ENCODE measurements around the gene PANK4.

The PANK4 gene

GRCh38 chr1:2513939-2514652, 12.3 kb downstream of the PANK4 start:
- Mint-ChIP-seq H3K4me1 (ENCODE audit: low read depth) (no peaks in the 10 kb centered on the region), H3K4me3 (no peak overlapping the region), H3K9me3 (no peaks in the 10 kb centered on the region), H3K36me3 (ENCODE audit: low read depth) (peaks cover 24% of the 10 kb centered on the region), H3K27ac (no peak overlapping the region), H3K27me3 (ENCODE audit: low read depth) (no peaks in the 10 kb centered on the region)
- DNase-seq (ENCODE audit: low spot score), result no peak

GRCh38 chr1:2512862-2513421, 13.5 kb downstream of the PANK4 start:
- H3K4me1 Mint-ChIP-seq (ENCODE audit: low read depth), result no peaks in the 10 kb centered on the region
- H3K27ac Mint-ChIP-seq, result no peak overlapping the region
- H3K27me3 Mint-ChIP-seq (ENCODE audit: low read depth), result no peaks in the 10 kb centered on the region
- peaks cover 20% of the 10 kb centered on the region for H3K36me3 Mint-ChIP-seq (ENCODE audit: low read depth)
- no peaks in the 10 kb centered on the region for H3K9me3 Mint-ChIP-seq
- DNase-seq (ENCODE audit: low spot score), result no peak
- H3K4me3 Mint-ChIP-seq, result no peak overlapping the region

GRCh38 chr1:2510366-2511155, 15.8 kb downstream of the PANK4 start:
- no peaks in the 10 kb centered on the region for H3K27me3 Mint-ChIP-seq (ENCODE audit: low read depth)
- DNase-seq (ENCODE audit: low spot score), result no peak
- no peaks in the 10 kb centered on the region for H3K4me1 Mint-ChIP-seq (ENCODE audit: low read depth)

GRCh38 chr1:2509589-2509988, 16.8 kb downstream of the PANK4 start:
- DNase-seq (ENCODE audit: low spot score), result no peak
- Mint-ChIP-seq H3K4me3 (no peak overlapping the region), H3K27ac (no peak overlapping the region), H3K4me1 (ENCODE audit: low read depth) (no peaks in the 10 kb centered on the region), H3K27me3 (ENCODE audit: low read depth) (no peaks in the 10 kb centered on the region), H3K9me3 (no peaks in the 10 kb centered on the region), H3K36me3 (ENCODE audit: low read depth) (peaks cover 11% of the 10 kb centered on the region)

More at GRCh38 chr1:2510366-2511155, 15.8 kb downstream of the PANK4 start:
- Mint-ChIP-seq H3K9me3 (no peaks in the 10 kb centered on the region), H3K4me3 (no peak overlapping the region), H3K27ac (no peak overlapping the region), H3K36me3 (ENCODE audit: low read depth) (peaks cover 11% of the 10 kb centered on the region)

GRCh38 chr1:2508751-2509150, 17.6 kb downstream of the PANK4 start:
- Mint-ChIP-seq H3K27me3 (ENCODE audit: low read depth) (no peaks in the 10 kb centered on the region), H3K27ac (no peak overlapping the region), H3K9me3 (no peaks in the 10 kb centered on the region), H3K4me1 (ENCODE audit: low read depth) (no peaks in the 10 kb centered on the region), H3K4me3 (no peak overlapping the region), H3K36me3 (ENCODE audit: low read depth) (peaks cover 11% of the 10 kb centered on the region)
- no peak for DNase-seq (ENCODE audit: low spot score)

GRCh38 chr1:2508180-2508579, 18.2 kb downstream of the PANK4 start:
- Mint-ChIP-seq H3K9me3 (no peaks in the 10 kb centered on the region), H3K4me3 (no peak overlapping the region), H3K27ac (no peak overlapping the region), H3K36me3 (ENCODE audit: low read depth) (peaks cover 11% of the 10 kb centered on the region), H3K4me1 (ENCODE audit: low read depth) (no peaks in the 10 kb centered on the region), H3K27me3 (ENCODE audit: low read depth) (no peaks in the 10 kb centered on the region)
- no peak for DNase-seq (ENCODE audit: low spot score)

GRCh38 chr1:2507744-2508155, 18.6 kb downstream of the PANK4 start:
- Mint-ChIP-seq H3K27ac (no peak overlapping the region), H3K4me3 (no peak overlapping the region), H3K4me1 (ENCODE audit: low read depth) (no peaks in the 10 kb centered on the region), H3K36me3 (ENCODE audit: low read depth) (peaks cover 11% of the 10 kb centered on the region), H3K27me3 (ENCODE audit: low read depth) (no peaks in the 10 kb centered on the region), H3K9me3 (no peaks in the 10 kb centered on the region)
- DNase-seq (ENCODE audit: low spot score), result no peak

GRCh38 chr1:2506901-2507565, 19.4 kb downstream of the PANK4 start:
- no peak for DNase-seq (ENCODE audit: low spot score)
- H3K27ac Mint-ChIP-seq, result no peak overlapping the region

GRCh38 chr1:2506007-2506860, 20.2 kb downstream of the PANK4 start:
- no peaks in the 10 kb centered on the region for H3K27me3 Mint-ChIP-seq (ENCODE audit: low read depth)
- peaks cover 7% of the 10 kb centered on the region for H3K36me3 Mint-ChIP-seq (ENCODE audit: low read depth)
- DNase-seq (ENCODE audit: low spot score), result no peak
- no peaks in the 10 kb centered on the region for H3K9me3 Mint-ChIP-seq
- no peak overlapping the region for H3K27ac Mint-ChIP-seq
- no peaks in the 10 kb centered on the region for H3K4me1 Mint-ChIP-seq (ENCODE audit: low read depth)
- H3K4me3 Mint-ChIP-seq, result no peak overlapping the region

More at GRCh38 chr1:2506901-2507565, 19.4 kb downstream of the PANK4 start:
- no peak overlapping the region for H3K4me3 Mint-ChIP-seq
- peaks cover 11% of the 10 kb centered on the region for H3K36me3 Mint-ChIP-seq (ENCODE audit: low read depth)
- H3K4me1 Mint-ChIP-seq (ENCODE audit: low read depth), result no peaks in the 10 kb centered on the region
- no peaks in the 10 kb centered on the region for H3K9me3 Mint-ChIP-seq
- H3K27me3 Mint-ChIP-seq (ENCODE audit: low read depth), result no peaks in the 10 kb centered on the region

- Mint-ChIP-seq H3K4me3 (no peak overlapping the region), H3K27me3 (ENCODE audit: low read depth) (no peaks in the 10 kb centered on the region), H3K27ac (no peak overlapping the region), H3K4me1 (ENCODE audit: low read depth) (peaks cover under 1% of the 10 kb centered on the region), H3K9me3 (no peaks in the 10 kb centered on the region), H3K36me3 (ENCODE audit: low read depth) (peaks cover 7% of the 10 kb centered on the region)
- no peak for DNase-seq (ENCODE audit: low spot score)
Measured at GRCh38 chr1:2505461-2505994, 20.9 kb downstream of the PANK4 start.

- Mint-ChIP-seq H3K27ac (no peak overlapping the region), H3K4me1 (ENCODE audit: low read depth) (peaks cover 4% of the 10 kb centered on the region), H3K27me3 (ENCODE audit: low read depth) (no peaks in the 10 kb centered on the region), H3K9me3 (no peaks in the 10 kb centered on the region), H3K36me3 (ENCODE audit: low read depth) (peaks cover 7% of the 10 kb centered on the region), H3K4me3 (no peak overlapping the region)
- DNase-seq (ENCODE audit: low spot score), result no peak
Measured at GRCh38 chr1:2504949-2505272, 21.5 kb downstream of the PANK4 start.

- Mint-ChIP-seq H3K9me3 (no peaks in the 10 kb centered on the region), H3K4me3 (no peak overlapping the region), H3K27me3 (ENCODE audit: low read depth) (no peaks in the 10 kb centered on the region), H3K27ac (no peak overlapping the region), H3K36me3 (ENCODE audit: low read depth) (peaks cover 5% of the 10 kb centered on the region), H3K4me1 (ENCODE audit: low read depth) (peaks cover 6% of the 10 kb centered on the region)
- DNase-seq (ENCODE audit: low spot score), result no peak
Measured at GRCh38 chr1:2504225-2504948, 22.0 kb downstream of the PANK4 start.

All from T-helper 2 cell treated with Interferon-gamma antibody and Interleukin-4, amounts not matched to agents 5 μg/mL and 100 μg/mL, for 36 hours (primary cell).